H54 (cell line): ENCODE results near the gene PI16.

Experiments
- DNase-seq: peaks from one replicate; pipeline ENCODE4 v3.0.0; 2011; ENCODE audit warnings: low spot score, mixed read lengths; ENCODE audit not compliant: insufficient read length
- FAIRE-seq: peaks from 3 replicates; lab custom pipeline; 2011; peaks lifted over from hg19 to GRCh38; lab: Jason Lieb, UNC
- POLR2A ChIP-seq: IDR thresholded peaks from 2 replicates; pipeline ENCODE4 v1.6.1; 2011; ENCODE audit warnings: low read depth, mild to moderate bottlenecking, low read length

PI16 gene

GRCh38 chr6:36969988-36970891 lies 15.7 kb downstream of the PI16 start:
- DNase-seq (no peak), FAIRE-seq (no peak)

GRCh38 chr6:36970892-36971842 lies 16.6 kb downstream of the PI16 start:
- FAIRE-seq (no peak), DNase-seq (no peak)
- TF ChIP-seq POLR2A, result no peak

More at GRCh38 chr6:36969988-36970891, 15.7 kb downstream of the PI16 start:
- no peak for TF ChIP-seq POLR2A

GRCh38 chr6:36971921-36972673 lies 17.6 kb downstream of the PI16 start:
- no peak for TF ChIP-seq POLR2A
- DNase-seq (no peak), FAIRE-seq (no peak)

- no peak for FAIRE-seq
- TF ChIP-seq POLR2A, result no peak
- DNase-seq, result no peak
Measured at GRCh38 chr6:36973190-36973589, 18.7 kb downstream of the PI16 start.

DNA sequence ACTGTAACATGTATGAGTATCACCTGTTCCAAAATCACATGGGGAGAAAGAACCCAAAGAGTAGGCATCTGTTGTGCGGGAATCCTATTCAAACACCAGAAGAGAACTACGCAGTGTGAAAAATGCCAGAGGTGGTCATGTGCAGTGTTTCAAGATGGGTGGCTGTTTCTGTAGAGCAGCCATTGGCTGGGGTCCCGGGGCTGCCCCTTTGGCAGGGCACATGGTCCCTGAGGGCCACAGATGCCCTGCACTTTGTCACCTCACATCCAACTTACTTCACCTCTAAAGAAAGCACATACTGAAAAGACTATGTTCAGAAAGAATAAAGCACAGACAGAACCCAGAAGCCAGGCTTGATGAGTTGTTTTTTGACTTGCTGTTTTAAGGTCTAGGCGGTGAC lies 19.1 kb downstream of the PI16 start:
- no peak for TF ChIP-seq POLR2A
- FAIRE-seq (no peak), DNase-seq (no peak)

DNA sequence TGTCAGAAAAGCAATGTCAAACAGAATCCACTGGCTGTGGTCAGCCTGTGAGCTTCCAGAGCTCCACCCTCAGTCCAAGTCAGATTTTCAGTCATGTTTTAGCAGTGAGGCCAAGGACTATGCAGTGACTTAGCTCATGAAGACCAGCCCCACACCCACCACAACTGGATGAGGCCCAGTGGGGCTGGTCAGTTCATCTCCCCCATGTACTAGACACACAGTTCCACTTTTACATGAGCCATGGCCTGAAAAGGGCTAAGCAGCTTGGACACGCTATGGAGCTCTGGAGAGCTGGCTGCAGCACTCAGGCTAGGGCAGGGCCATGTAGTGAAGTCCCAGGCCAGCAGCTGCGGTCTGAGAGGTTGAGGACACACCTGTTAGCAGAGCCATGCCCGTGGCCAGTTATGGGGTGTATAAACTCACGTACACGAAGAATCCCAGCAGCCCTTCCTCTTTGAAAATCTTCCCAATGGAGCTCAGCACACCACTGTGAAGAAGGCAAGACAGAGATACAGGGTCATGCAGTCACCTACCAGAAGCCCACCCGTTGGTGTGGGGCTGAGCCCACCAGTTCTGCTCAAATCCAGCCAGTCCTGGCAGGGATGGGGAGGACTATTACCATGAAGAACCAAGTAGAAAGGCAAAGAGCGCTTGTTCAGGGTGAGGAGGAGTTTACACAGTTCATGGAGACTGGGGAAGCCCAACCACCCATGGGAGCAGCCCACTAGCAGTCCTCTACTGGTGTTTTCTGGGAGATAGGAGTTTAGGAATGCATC lies 20.9 kb downstream of the PI16 start:
- DNase-seq (no peak), FAIRE-seq (no peak)
- TF ChIP-seq POLR2A, result no peak

DNA sequence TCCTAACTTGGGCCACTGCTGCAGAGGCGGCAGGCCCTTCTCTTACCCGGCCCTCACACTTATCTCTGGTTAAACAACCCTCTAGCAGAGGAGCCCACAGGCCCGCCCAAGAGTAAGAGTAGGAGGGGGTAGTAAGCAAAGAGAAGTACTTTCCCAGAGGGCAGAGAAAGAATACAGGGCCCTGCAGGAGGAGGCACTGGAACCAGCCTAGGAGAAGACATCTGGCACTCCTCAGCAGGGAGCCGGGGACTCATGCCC lies 21.4 kb downstream of the PI16 start:
- FAIRE-seq (no peak), DNase-seq (no peak)
- no peak for TF ChIP-seq POLR2A

DNA sequence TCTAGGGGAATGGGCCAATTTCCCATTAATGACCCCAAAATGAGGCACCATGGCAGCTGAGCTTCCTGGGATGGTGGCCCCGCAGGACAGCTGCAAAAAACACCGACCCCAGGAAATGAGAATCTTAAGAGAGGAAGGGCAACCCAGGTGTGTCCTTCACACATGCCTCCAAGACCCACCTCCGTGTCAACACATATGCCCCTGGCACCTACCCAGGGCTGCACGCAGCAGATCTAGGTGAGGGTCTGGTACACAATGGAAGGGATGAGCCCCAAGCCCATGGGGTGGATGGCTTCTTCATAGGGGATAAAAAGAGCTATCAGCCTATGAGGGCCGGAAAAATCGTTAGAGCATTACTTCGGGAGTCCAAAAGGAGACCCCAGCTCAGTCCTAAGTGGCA lies 22.0 kb downstream of the PI16 start:
- DNase-seq (no peak), FAIRE-seq (no peak)
- TF ChIP-seq POLR2A, result no peak

- no peak for DNase-seq
- FAIRE-seq, result no peak
- TF ChIP-seq POLR2A, result no peak
Measured at GRCh38 chr6:36976931-36977330, 22.4 kb downstream of the PI16 start.

GRCh38 chr6:36977470-36977941 lies 23.0 kb downstream of the PI16 start:
- DNase-seq (no peak), FAIRE-seq (no peak)
- TF ChIP-seq POLR2A, result no peak

GRCh38 chr6:36978421-36979346 lies 24.1 kb downstream of the PI16 start:
- no peak for DNase-seq
- no peak for TF ChIP-seq POLR2A
- FAIRE-seq, result no peak

DNA sequence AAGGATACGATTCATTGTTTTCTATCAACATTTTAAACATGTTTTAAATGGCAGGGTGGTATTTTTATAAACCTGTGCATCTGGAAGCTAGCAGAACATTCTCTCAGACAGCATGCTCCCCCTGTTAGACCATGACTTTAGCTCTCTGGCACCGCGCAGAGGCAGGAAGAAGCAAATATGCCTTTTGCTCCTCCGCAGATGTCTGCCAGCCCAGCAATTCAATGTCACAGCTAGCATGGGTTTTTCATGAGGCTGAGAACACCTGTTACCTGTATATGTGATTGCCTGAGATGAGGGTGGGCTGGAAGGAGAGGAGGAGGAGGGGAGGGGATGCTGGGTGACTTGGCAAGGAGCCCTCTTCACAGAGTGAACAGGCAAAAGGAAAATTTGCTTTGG lies 24.8 kb downstream of the PI16 start:
- DNase-seq, result no peak
- FAIRE-seq, result no peak
- no peak for TF ChIP-seq POLR2A
